IPS DF 19.7 (cell line): ENCODE measurements around the gene IFIH1.

Source experiments
- DNase-seq: peaks from one replicate; pipeline ENCODE4 v3.0.0-alpha.2; 2013; ENCODE audit warnings: low read depth, low spot score

Gene IFIH1

GRCh38 chr2:162318328-162319180, at the start of gene IFIH1:
Gene IFIH1 (minus strand): TSS chr2:162318684. CDS start chr2:162318307, 377 bp downstream.
- DNase-seq, result peak; percentile 50

- DNase-seq, result no peak
Measured at GRCh38 chr2:162365392-162365791, 46.9 kb upstream of the IFIH1 start.

- no peak for DNase-seq
Measured at GRCh38 chr2:162344617-162344950, 26.1 kb upstream of the IFIH1 start.

- peak; percentile 90 for DNase-seq
Measured at GRCh38 chr2:162343824-162344616, 25.5 kb upstream of the IFIH1 start, which contains the start of gene GCA. Gene GCA (plus strand): TSS chr2:162344132. CDS start chr2:162344249, 117 bp downstream.

GRCh38 chr2:162343492-162343823, 25.0 kb upstream of the IFIH1 start:
- no peak for DNase-seq

GRCh38 chr2:162342841-162343240, 24.4 kb upstream of the IFIH1 start:
- no peak for DNase-seq

- DNase-seq, result no peak
Measured at GRCh38 chr2:162342321-162342720, 23.8 kb upstream of the IFIH1 start.

- no peak for DNase-seq
Measured at GRCh38 chr2:162340822-162341221, 22.3 kb upstream of the IFIH1 start.

GRCh38 chr2:162337868-162338267, 19.4 kb upstream of the IFIH1 start:
- DNase-seq, result no peak

GRCh38 chr2:162333968-162334367, 15.5 kb upstream of the IFIH1 start:
- no peak for DNase-seq

GRCh38 chr2:162330881-162331280, 12.4 kb upstream of the IFIH1 start:
- DNase-seq, result no peak

- DNase-seq, result no peak
Measured at GRCh38 chr2:162328424-162329157, 10.1 kb upstream of the IFIH1 start.

GRCh38 chr2:162327806-162328205, 9.3 kb upstream of the IFIH1 start:
- DNase-seq, result no peak

GRCh38 chr2:162327134-162327769, 8.8 kb upstream of the IFIH1 start:
- no peak for DNase-seq

GRCh38 chr2:162324953-162325352, 6.5 kb upstream of the IFIH1 start:
- no peak for DNase-seq

- DNase-seq, result no peak
Measured at GRCh38 chr2:162320864-162321517, 2.5 kb upstream of the IFIH1 start.

- no peak for DNase-seq
Measured at GRCh38 chr2:162317861-162318327, 590 bp downstream of the IFIH1 start.

GRCh38 chr2:162317058-162317742, 1.3 kb downstream of the IFIH1 start:
- DNase-seq, result no peak

GRCh38 chr2:162316590-162316989, 1.9 kb downstream of the IFIH1 start:
- DNase-seq, result no peak

- no peak for DNase-seq
Measured at GRCh38 chr2:162315938-162316337, 2.5 kb downstream of the IFIH1 start.
